NT2/D1 (cell line): ENCODE measurements around the gene KIAA0513.

Source experiments
- SUZ12 ChIP-seq: IDR thresholded peaks from 2 replicates; pipeline ENCODE4 v1.6.1; 2011; ENCODE audit not compliant: insufficient read length, insufficient read depth; ENCODE audit errors: extremely low read depth
- ZNF274 ChIP-seq: IDR thresholded peaks from 2 replicates; pipeline ENCODE4 v1.6.1; 2011; ENCODE audit warnings: mild to moderate bottlenecking, low read depth, low read length

GRCh38 chr16:84992717-84993075 lies 34.9 kb upstream of the KIAA0513 start:
- no peak for TF ChIP-seq SUZ12
- no peak for TF ChIP-seq ZNF274
